SK-N-SH (cell line): ENCODE data around the gene CDK14. TPM values are rescaled to one million over a fixed set of nuclear protein-coding genes. Genes with fewer than 3 reads are reported as not detected.

Experiments
- CTCF ChIA-PET: fragments of 300-600, 350-600 bp; formaldehyde crosslinking; extraction: SDS; loops from one replicate; lab custom pipeline; 2021; lab: Yijun Ruan, JAX
- POLR2A ChIA-PET: fragments of 350-600 bp; sonication (Branson Sonifier 250); formaldehyde crosslinking; extraction: SDS; loops from one replicate; lab custom pipeline; 2020; ENCODE audit warnings: antibody characterized with exemption, inconsistent platforms; lab: Yijun Ruan, JAX
- DNase-seq: peaks from one replicate; pipeline ENCODE4 v3.0.0; 2012
- H2AFZ ChIP-seq: fragments of 200-600 bp; sonication (generic); 2 replicates; pipeline ENCODE4 v1.8.1; 2016; ENCODE audit warnings: antibody characterized with exemption, mild to moderate bottlenecking, low read depth
- H3F3A ChIP-seq: fragments of 200-600 bp; sonication (generic); replicated peaks from 2 replicates; pipeline ENCODE3; 2016; ENCODE audit warnings: antibody characterized with exemption, mild to moderate bottlenecking; ENCODE audit not compliant: insufficient read depth
- H3K27ac ChIP-seq, 2 experiments: fragments of 200-500 bp in 1 of 2; fragments of 200-600 bp in 1 of 2; sonication (Bioruptor generic) in 1 of 2; sonication (generic), shearing (Covaris generic) in 1 of 2; 2 replicates each; pipeline versions ENCODE4 v1.5.1 to v1.6.1; 2014 to 2016; ENCODE audit warnings: low read depth in 2 of 2, inconsistent platforms in 1 of 2, low read length in 1 of 2, mild to moderate bottlenecking in 1 of 2, mixed read lengths in 1 of 2
- H3K27me3 ChIP-seq: fragments of 200-600 bp; sonication (generic), shearing (Covaris generic); 2 replicates; pipeline ENCODE4 v1.6.1; 2016; ENCODE audit warnings: mixed run types; ENCODE audit not compliant: insufficient read depth
- H3K36me3 ChIP-seq, 2 experiments: fragments of 200-500 bp in 1 of 2; fragments of 200-600 bp in 1 of 2; sonication (Bioruptor generic) in 1 of 2; sonication (generic) in 1 of 2; replicated peaks in 1 of 2; 2 replicates each; pipeline versions ENCODE3 to v1.5.1; 2014 to 2016; ENCODE audit warnings: low read length in 1 of 2, mild to moderate bottlenecking in 1 of 2; ENCODE audit not compliant: insufficient read depth in 2 of 2, control insufficient read depth in 1 of 2
- H3K4me1 ChIP-seq, 2 experiments: fragments of 200-500 bp in 1 of 2; fragments of 200-600 bp in 1 of 2; sonication (Bioruptor generic) in 1 of 2; sonication (generic), shearing (Covaris generic) in 1 of 2; 2 replicates each; pipeline versions ENCODE4 v1.5.1 to v1.6.1; 2014 to 2016; ENCODE audit warnings: low read depth in 1 of 2, low read length in 1 of 2, mixed run types in 1 of 2; ENCODE audit not compliant: insufficient read depth in 2 of 2, control insufficient read depth in 1 of 2
- H3K4me2 ChIP-seq: fragments of 200-600 bp; sonication (generic), shearing (Covaris generic); 2 replicates; pipeline ENCODE4 v1.6.1; 2017; ENCODE audit warnings: mixed run types
- H3K4me3 ChIP-seq, 2 experiments: fragments of 200-500 bp in 1 of 2; fragments of 200-600 bp in 1 of 2; sonication (Bioruptor generic) in 1 of 2; sonication (generic), shearing (Covaris generic) in 1 of 2; 2 replicates each; pipeline versions ENCODE4 v1.5.1 to v1.8.1; 2014 to 2016; ENCODE audit warnings: low read depth in 2 of 2, inconsistent platforms in 1 of 2, low read length in 1 of 2, mild to moderate bottlenecking in 1 of 2, mixed read lengths in 1 of 2, moderate library complexity in 1 of 2
- H3K79me2 ChIP-seq: fragments of 200-600 bp; sonication (generic); 2 replicates; pipeline ENCODE4 v1.8.1; 2017; ENCODE audit warnings: mild to moderate bottlenecking; ENCODE audit not compliant: insufficient read depth
- H3K9ac ChIP-seq: fragments of 200-600 bp; sonication (generic); 2 replicates; pipeline ENCODE4 v1.6.1; 2017; ENCODE audit warnings: mixed run types
- H3K9me2 ChIP-seq: fragments of 200-600 bp; sonication (generic); 2 replicates; pipeline ENCODE4 v1.6.1; 2017; ENCODE audit warnings: mixed run types
- H3K9me3 ChIP-seq: fragments of 200-600 bp; sonication (generic); 2 replicates; pipeline ENCODE4 v1.6.1; 2017; ENCODE audit warnings: mixed run types, mild to moderate bottlenecking, moderate library complexity
- H4K20me1 ChIP-seq: fragments of 200-600 bp; sonication (generic); 2 replicates; pipeline ENCODE4 v1.6.1; 2017; ENCODE audit warnings: mild to moderate bottlenecking, mixed run types; ENCODE audit not compliant: insufficient read depth
- CTCF ChIP-seq: fragments of 200-600 bp; sonication (generic); IDR thresholded peaks from 2 replicates; pipeline ENCODE4 v1.6.1; 2017; ENCODE audit warnings: antibody characterized with exemption, mild to moderate bottlenecking, moderate library complexity
- EP300 ChIP-seq, 2 experiments: IDR thresholded peaks; 2 replicates each; pipeline versions ENCODE4 v1.4.0 to v1.6.1; 2012; ENCODE audit warnings: borderline replicate concordance in 1 of 2, low read depth in 1 of 2, low read length in 1 of 2
- EZH2phosphoT487 ChIP-seq: fragments of 200-600 bp; sonication (generic); IDR thresholded peaks from 2 replicates; pipeline ENCODE4 v1.6.1; 2017; ENCODE audit warnings: low read depth, mixed run types, mild to moderate bottlenecking, antibody characterized with exemption, moderate library complexity, borderline replicate concordance
- FOSL2 ChIP-seq: IDR thresholded peaks from 2 replicates; pipeline ENCODE4 v1.4.0; 2012; ENCODE audit warnings: low read depth, mild to moderate bottlenecking, moderate library complexity, borderline replicate concordance
- FOXM1 ChIP-seq: IDR thresholded peaks from 2 replicates; pipeline ENCODE4 v1.4.0; 2012; ENCODE audit warnings: low read depth, mild to moderate bottlenecking
- JUND ChIP-seq: IDR thresholded peaks from 2 replicates; pipeline ENCODE4 v1.4.0; 2012
- MXI1 ChIP-seq: IDR thresholded peaks from 2 replicates; pipeline ENCODE4 v1.6.1; 2012; ENCODE audit warnings: mild to moderate bottlenecking, low read depth, low read length, improper control_type of control experiment
- NFIC ChIP-seq: IDR thresholded peaks from 2 replicates; pipeline ENCODE4 v1.4.0; 2012; ENCODE audit warnings: borderline replicate concordance
- RFX5 ChIP-seq: IDR thresholded peaks from 2 replicates; pipeline ENCODE4 v1.6.1; 2012; ENCODE audit warnings: mild to moderate bottlenecking, improper control_type of control experiment, low read length
- RXRA ChIP-seq: IDR thresholded peaks from 2 replicates; pipeline ENCODE4 v1.4.0; 2012; ENCODE audit warnings: low read depth, mild to moderate bottlenecking, borderline replicate concordance
- SIN3A ChIP-seq: IDR thresholded peaks from 2 replicates; pipeline ENCODE4 v1.6.1; 2012; ENCODE audit warnings: low read depth, mild to moderate bottlenecking, low read length, moderate library complexity, borderline replicate concordance
- SMC3 ChIP-seq: IDR thresholded peaks from 2 replicates; pipeline ENCODE4 v1.6.1; 2012; ENCODE audit warnings: low read depth, low read length, improper control_type of control experiment
- TCF12 ChIP-seq: IDR thresholded peaks from 2 replicates; pipeline ENCODE4 v1.4.0; 2012
- TEAD4 ChIP-seq: IDR thresholded peaks from 2 replicates; pipeline ENCODE4 v1.4.0; 2012; ENCODE audit warnings: mild to moderate bottlenecking, borderline replicate concordance; ENCODE audit not compliant: insufficient read depth
- WGBS: methylation state at CpG from one replicate; pipeline ENCODE4 v1.1.6; 2017; ENCODE audit warnings: low lambda C conversion rate; 5-methylcytosine and 5-hydroxymethylcytosine counted together
- polyA plus RNA-seq, 3 experiments: library from polyadenylated mRNA; depleted of rRNA; stranded (reverse); fragments of >200 nt; gene quantifications; 2 replicates each; pipeline ENCODE4 v1.2.3, GENCODE V29; 2012
- TF ChIP-seq, protein P1 (sequence below): IDR thresholded peaks from 2 replicates; pipeline ENCODE4 v1.6.1; 2012; ENCODE audit warnings: mild to moderate bottlenecking, low read depth, low read length, moderate library complexity
- TF ChIP-seq, protein P2 (sequence below): fragments of 150-350 bp; IDR thresholded peaks from 2 replicates; pipeline ENCODE4 v1.6.1; 2016; ENCODE audit warnings: mild to moderate bottlenecking, low read depth, low read length
- TF ChIP-seq, protein P3 (sequence below): IDR thresholded peaks from 2 replicates; pipeline ENCODE4; 2012

Gene CDK14
- polyA plus RNA-seq, 1 of the 3 experiments (the other 2 are of a cell fraction), result 13.9 TPM

GRCh38 chr7:90903841-90904240, 307.7 kb downstream of the CDK14 start:
- POLR2A ChIA-PET, result no interaction called here
- CTCF ChIA-PET, result no interaction called here
- H2AFZ ChIP-seq, result no peak overlapping the region
- H3K4me1 ChIP-seq, result peaks cover 2 to 3% of the 10 kb centered on the region in 2 experiments; a peak in 3 of 4 replicates
- TF ChIP-seq, protein P1, sequence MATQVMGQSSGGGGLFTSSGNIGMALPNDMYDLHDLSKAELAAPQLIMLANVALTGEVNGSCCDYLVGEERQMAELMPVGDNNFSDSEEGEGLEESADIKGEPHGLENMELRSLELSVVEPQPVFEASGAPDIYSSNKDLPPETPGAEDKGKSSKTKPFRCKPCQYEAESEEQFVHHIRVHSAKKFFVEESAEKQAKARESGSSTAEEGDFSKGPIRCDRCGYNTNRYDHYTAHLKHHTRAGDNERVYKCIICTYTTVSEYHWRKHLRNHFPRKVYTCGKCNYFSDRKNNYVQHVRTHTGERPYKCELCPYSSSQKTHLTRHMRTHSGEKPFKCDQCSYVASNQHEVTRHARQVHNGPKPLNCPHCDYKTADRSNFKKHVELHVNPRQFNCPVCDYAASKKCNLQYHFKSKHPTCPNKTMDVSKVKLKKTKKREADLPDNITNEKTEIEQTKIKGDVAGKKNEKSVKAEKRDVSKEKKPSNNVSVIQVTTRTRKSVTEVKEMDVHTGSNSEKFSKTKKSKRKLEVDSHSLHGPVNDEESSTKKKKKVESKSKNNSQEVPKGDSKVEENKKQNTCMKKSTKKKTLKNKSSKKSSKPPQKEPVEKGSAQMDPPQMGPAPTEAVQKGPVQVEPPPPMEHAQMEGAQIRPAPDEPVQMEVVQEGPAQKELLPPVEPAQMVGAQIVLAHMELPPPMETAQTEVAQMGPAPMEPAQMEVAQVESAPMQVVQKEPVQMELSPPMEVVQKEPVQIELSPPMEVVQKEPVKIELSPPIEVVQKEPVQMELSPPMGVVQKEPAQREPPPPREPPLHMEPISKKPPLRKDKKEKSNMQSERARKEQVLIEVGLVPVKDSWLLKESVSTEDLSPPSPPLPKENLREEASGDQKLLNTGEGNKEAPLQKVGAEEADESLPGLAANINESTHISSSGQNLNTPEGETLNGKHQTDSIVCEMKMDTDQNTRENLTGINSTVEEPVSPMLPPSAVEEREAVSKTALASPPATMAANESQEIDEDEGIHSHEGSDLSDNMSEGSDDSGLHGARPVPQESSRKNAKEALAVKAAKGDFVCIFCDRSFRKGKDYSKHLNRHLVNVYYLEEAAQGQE, result no peak
- no peak for TF ChIP-seq MXI1
- TF ChIP-seq NFIC, result no peak
- TF ChIP-seq EP300 (IDR thresholded peaks at IDR 0.05; ENCODE audit: borderline replicate concordance in 1 of 2, low read depth in 1 of 2, low read length in 1 of 2), result no peak
- no peak for TF ChIP-seq SMC3
- TF ChIP-seq, protein P2, sequence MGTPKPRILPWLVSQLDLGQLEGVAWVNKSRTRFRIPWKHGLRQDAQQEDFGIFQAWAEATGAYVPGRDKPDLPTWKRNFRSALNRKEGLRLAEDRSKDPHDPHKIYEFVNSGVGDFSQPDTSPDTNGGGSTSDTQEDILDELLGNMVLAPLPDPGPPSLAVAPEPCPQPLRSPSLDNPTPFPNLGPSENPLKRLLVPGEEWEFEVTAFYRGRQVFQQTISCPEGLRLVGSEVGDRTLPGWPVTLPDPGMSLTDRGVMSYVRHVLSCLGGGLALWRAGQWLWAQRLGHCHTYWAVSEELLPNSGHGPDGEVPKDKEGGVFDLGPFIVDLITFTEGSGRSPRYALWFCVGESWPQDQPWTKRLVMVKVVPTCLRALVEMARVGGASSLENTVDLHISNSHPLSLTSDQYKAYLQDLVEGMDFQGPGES, result no peak
- TF ChIP-seq EZH2phosphoT487, result no peak
- no peak overlapping the region for H3K4me3 ChIP-seq
- no peak overlapping the region for H3K4me2 ChIP-seq
- no peaks in the 10 kb centered on the region for H3K9me2 ChIP-seq
- peaks cover 6 to 43% of the 10 kb centered on the region in 2 experiments for H3K36me3 ChIP-seq
- H3K27ac ChIP-seq, result no peak overlapping the region
- DNase-seq, result no peak
- WGBS, result 72% methylated on average over 3 of the region's 3 CpGs
- no peaks in the 10 kb centered on the region for H4K20me1 ChIP-seq
- no peaks in the 10 kb centered on the region; the same call in 1 of the 2 replicates for H3K9me3 ChIP-seq
- H3K9ac ChIP-seq, result no peak overlapping the region
- peaks cover 15% of the 10 kb centered on the region for H3F3A ChIP-seq
- H3K27me3 ChIP-seq, result no peaks in the 10 kb centered on the region
- H3K79me2 ChIP-seq, result no peaks in the 10 kb centered on the region

- 30% methylated on average over 4 of the region's 4 CpGs for WGBS
- Histone ChIP-seq H2AFZ (no peak overlapping the region), H3K9ac (no peak overlapping the region), H3K4me2 (peak overlapping the region; percentile 6; the same call in 1 of the 2 replicates)
- TF ChIP-seq FOSL2, result peak; percentile 96
- peak; percentile 95 for TF ChIP-seq JUND
- TF ChIP-seq, protein P3, sequence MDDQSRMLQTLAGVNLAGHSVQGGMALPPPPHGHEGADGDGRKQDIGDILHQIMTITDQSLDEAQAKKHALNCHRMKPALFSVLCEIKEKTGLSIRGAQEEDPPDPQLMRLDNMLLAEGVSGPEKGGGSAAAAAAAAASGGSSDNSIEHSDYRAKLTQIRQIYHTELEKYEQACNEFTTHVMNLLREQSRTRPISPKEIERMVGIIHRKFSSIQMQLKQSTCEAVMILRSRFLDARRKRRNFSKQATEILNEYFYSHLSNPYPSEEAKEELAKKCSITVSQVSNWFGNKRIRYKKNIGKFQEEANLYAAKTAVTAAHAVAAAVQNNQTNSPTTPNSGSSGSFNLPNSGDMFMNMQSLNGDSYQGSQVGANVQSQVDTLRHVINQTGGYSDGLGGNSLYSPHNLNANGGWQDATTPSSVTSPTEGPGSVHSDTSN, result peak; percentile 65
- no peak for TF ChIP-seq CTCF
- 0 out of 2 replicates have a peak, but pooled peaks have one; percentile 59 for TF ChIP-seq TEAD4
- TF ChIP-seq RFX5, result no peak
- TF ChIP-seq NFIC, result peak; percentile 51; the same call in 1 of the 2 replicates
- TF ChIP-seq RXRA, result no peak
- peak; percentile 78 for TF ChIP-seq TCF12
- TF ChIP-seq FOXM1, result peak; percentile 80; the same call in 1 of the 2 replicates
- TF ChIP-seq EP300 (IDR thresholded peaks at IDR 0.05; ENCODE audit: borderline replicate concordance in 1 of 2, low read depth in 1 of 2, low read length in 1 of 2), result peak in 1 of 2 experiments; percentile 84; a peak in 1 of 4 replicates
- no peak for TF ChIP-seq SIN3A
- TF ChIP-seq, all 33 proteins: peak for 8
- H3F3A ChIP-seq, result peaks cover 25% of the 10 kb centered on the region
- H3K9me2 ChIP-seq, result no peaks in the 10 kb centered on the region
- no peak overlapping the region for H3K4me3 ChIP-seq
- H4K20me1 ChIP-seq, result no peaks in the 10 kb centered on the region
- CTCF ChIA-PET, result no interaction called here
- peaks cover 0 to 15% of the 10 kb centered on the region in 2 experiments; a peak in 2 of 4 replicates for H3K4me1 ChIP-seq
- H3K9me3 ChIP-seq, result no peaks in the 10 kb centered on the region
- H3K27me3 ChIP-seq, result no peaks in the 10 kb centered on the region
- POLR2A ChIA-PET, result no interaction called here
- 0 out of 2 replicates have a peak, but pooled peaks cover 5% of the 10 kb centered on the region for H3K79me2 ChIP-seq
- DNase-seq, result no peak
- peak overlapping the region in 1 of 2 experiments; percentile 58; a peak in 2 of 4 replicates for H3K27ac ChIP-seq
- peaks cover 0 to 4% of the 10 kb centered on the region in 2 experiments for H3K36me3 ChIP-seq
These were observed 314.0 kb downstream of the CDK14 start for GRCh38 chr7:90910136-90910535.
